ENCODE measurements around the gene CCT3. TPM values are rescaled to one million over a fixed set of nuclear protein-coding genes. Genes with fewer than 3 reads are reported as not detected.

CCT3 gene
- total RNA-seq, result 119 TPM

DNA sequence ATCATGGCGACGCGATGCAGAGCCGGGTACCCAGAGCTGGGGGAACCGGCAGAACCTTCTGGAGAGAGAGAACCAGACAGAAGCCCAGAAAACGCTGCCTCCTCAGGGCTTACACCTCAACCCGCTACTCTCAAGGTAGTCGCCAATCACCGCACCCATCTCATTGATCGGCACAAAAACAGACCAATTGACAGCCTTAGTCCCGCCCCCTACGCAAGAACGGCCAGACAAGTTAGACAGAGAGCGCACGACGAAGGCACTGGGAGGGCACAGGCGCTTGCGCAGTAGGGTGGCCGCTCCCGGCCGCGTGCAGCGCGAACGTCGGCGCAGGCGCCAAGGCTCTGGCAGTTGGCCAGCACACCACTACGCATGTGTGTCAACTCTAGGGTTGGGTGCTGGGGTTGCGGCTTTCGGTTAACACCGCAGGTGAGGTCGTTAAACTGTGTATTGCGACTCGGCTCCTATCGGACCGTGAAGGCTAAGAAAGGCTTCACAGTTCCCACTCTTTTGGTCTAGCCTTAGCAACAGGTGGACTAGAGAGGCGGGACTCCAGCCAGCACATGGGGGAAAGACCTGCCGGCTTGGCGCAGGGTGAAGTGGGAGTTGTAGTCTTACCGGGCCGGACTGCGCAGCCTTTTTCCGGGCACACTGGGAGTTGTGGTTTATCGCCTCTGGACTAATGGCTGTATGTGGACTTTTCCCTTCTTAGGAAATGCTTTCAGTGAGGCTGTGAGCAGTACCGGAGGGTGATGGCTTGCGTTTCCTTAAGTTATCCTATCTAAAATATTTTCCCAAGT, at the start of gene CCT3, which contains the start of gene TSACC:
Gene CCT3 (minus strand): TSS at position 113 of the 797 bp plus-strand sequence. CDS start 108 bp downstream, at position 5.
Gene TSACC (plus strand): TSS at position 347 of the 797 bp plus-strand sequence. CDS start 1,232 bp downstream, outside the sequence.
- peaks cover 17% of the 10 kb centered on the region for H3K4me1 ChIP-seq (ENCODE audit: insufficient read depth, low read length)
- H3K9me3 ChIP-seq (ENCODE audit: low read depth, low read length), result no peaks in the 10 kb centered on the region
- no peaks in the 10 kb centered on the region for H3K27me3 ChIP-seq (ENCODE audit: insufficient read depth, low read length)
- H3K4me3 ChIP-seq (ENCODE audit: low read length), result peak within 1 kb of the TSS; percentile 82

DNA sequence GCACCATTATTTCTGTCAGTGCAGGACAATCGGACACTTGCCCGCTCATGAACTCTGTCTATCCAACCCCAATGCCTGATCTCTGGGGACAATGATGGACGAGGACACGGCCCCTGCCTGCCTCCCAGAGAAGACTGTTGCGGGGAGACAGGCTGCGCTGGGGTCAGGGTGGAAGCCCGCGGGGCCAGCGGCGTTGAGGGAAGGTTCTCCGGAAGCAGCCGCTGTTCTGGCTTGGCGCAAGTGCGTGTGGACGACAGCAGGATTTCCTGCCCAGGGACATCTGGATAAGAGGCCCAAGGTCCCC, 49.7 kb upstream of the CCT3 start:
- peaks cover 31% of the 10 kb centered on the region for H3K27me3 ChIP-seq (ENCODE audit: insufficient read depth, low read length)
- H3K9me3 ChIP-seq (ENCODE audit: low read depth, low read length), result no peaks in the 10 kb centered on the region
- no peak overlapping the region for H3K4me3 ChIP-seq (ENCODE audit: low read length)
- H3K4me1 ChIP-seq (ENCODE audit: insufficient read depth, low read length), result peaks cover 8% of the 10 kb centered on the region

DNA sequence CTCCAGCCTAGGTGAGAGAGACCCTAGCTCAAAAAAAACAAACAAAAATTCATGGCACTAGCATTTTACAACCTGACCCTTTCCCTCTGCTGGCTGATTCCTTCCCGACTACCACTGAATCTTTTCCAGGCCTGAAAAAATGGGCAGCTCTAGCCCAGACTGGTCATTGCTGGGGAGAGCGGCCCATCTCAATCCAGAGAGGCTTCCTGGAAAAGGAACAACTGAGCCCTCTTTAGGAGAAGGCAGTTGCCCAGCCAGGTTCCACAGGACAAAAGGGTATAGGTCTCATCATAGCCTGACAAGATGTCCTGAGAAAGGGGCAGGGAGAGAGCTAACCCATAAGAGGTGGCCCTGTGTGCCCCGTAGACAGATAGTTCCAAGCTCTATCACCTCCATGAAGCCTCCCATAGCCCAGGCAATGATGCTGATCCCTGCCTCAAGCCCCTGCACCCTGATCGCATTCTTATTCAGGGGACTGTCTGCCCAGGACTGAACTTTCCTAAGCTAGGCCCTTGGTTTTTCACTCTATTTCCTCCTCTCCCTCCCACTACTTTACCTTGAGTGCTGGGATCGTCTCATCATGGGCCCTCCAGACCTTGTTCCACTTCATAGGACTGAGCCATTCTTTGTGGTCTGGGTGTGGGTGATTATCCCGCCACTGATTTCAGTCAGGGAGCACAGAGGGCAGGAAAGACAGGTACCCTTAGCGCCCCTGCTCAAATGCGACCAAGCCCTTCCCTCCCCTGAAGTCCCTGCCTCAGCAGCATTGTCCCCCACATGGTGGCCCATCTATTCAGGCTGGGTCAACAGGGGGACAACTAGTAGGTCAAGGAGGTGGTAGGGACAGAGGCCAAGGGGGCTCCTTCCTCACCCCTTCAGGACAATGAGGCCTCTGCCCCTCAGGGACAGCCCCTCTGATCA, 49.1 kb upstream of the CCT3 start:
- Histone ChIP-seq H3K4me3 (ENCODE audit: low read length) (no peak overlapping the region), H3K9me3 (ENCODE audit: low read depth, low read length) (no peaks in the 10 kb centered on the region), H3K4me1 (ENCODE audit: insufficient read depth, low read length) (peaks cover 8% of the 10 kb centered on the region), H3K27me3 (ENCODE audit: insufficient read depth, low read length) (peaks cover 31% of the 10 kb centered on the region)

DNA sequence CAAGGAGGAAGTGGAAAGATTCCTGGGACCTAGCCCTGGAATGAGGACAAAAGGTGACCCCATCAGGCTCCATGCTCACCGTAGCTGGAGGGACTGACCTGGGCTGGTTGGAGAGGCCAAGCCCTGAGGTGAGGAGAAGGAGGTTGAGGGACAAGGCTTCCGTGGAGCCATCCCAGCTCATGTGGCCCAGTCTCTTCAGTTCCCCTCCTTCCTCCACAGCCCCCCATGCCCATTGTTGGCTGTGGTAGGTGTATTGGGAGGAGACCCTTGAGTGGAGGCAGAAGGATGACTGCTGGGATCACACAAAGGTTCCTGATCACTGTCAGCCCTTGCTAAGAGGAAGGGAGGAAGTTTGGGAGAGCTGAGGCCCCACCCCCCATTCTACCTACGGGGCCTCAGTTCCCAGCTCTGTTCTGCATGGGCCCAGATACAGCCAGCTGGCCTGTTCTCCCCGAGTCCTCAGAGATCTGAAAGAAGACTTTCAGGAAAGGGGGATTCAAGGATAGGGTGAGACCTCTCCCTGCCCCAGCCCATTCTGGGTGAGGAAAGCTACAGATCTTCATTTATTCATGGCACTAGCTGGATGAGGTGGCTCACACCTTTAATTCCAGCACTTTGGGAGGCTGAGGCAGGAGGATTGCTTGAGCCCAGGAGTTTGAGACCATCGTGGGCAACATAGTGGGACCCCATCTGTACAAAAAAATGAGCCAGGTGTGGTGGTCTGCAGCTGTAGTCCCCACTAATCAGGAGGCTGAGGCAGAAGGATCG, 48.2 kb upstream of the CCT3 start:
- no peaks in the 10 kb centered on the region for H3K9me3 ChIP-seq (ENCODE audit: low read depth, low read length)
- peaks cover 8% of the 10 kb centered on the region for H3K4me1 ChIP-seq (ENCODE audit: insufficient read depth, low read length)
- H3K4me3 ChIP-seq (ENCODE audit: low read length), result no peak overlapping the region
- peaks cover 31% of the 10 kb centered on the region for H3K27me3 ChIP-seq (ENCODE audit: insufficient read depth, low read length)

DNA sequence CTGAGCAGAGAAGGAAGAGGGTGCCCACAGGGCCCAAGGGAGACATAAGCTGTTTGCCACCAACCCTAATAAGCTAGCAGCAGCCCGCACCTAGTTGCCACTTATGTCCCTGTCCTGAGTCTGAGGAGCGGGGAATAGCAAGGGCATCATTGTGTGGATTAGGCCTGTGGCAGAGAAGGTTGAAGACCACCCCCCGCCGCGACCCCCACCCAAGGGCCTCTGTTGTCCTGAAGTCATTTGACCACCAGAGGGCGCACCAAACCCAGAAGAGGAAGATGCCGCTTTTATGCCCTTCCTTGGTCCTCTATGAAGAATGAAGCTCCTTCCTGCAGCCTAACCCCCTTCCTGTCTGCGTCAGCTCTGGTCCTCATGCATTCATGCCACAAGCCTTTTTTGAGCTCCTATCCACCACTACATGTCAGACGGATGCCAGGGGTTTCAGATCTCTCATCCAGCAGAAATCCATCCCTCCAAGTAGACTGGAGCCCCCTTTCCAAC, 47.5 kb upstream of the CCT3 start:
- peaks cover 8% of the 10 kb centered on the region for H3K4me1 ChIP-seq (ENCODE audit: insufficient read depth, low read length)
- H3K27me3 ChIP-seq (ENCODE audit: insufficient read depth, low read length), result peaks cover 31% of the 10 kb centered on the region
- H3K4me3 ChIP-seq (ENCODE audit: low read length), result no peak overlapping the region
- H3K9me3 ChIP-seq (ENCODE audit: low read depth, low read length), result no peaks in the 10 kb centered on the region

DNA sequence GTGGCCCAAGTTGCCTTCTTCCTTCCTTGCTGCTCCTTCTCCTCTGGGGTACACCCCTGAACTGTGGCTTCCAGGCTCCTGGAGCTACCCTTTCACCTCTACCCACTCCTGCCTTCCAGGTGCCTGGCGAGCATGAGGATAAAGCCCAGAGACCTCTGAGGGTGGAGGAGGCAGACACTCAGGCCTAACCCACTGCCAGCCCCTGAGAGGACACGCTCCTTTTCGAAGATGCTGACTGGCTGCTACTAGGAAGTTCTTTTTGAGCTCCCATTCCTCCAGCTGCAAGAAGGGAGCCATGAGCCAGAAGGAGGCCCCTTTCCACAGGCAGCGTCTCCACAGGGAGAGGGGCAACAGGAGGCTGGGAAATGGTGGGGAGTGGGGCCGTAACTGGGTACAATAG, 46.6 kb upstream of the CCT3 start:
- Histone ChIP-seq H3K4me1 (ENCODE audit: insufficient read depth, low read length) (peaks cover 8% of the 10 kb centered on the region), H3K4me3 (ENCODE audit: low read length) (no peak overlapping the region), H3K9me3 (ENCODE audit: low read depth, low read length) (no peaks in the 10 kb centered on the region), H3K27me3 (ENCODE audit: insufficient read depth, low read length) (peaks cover 30% of the 10 kb centered on the region)

DNA sequence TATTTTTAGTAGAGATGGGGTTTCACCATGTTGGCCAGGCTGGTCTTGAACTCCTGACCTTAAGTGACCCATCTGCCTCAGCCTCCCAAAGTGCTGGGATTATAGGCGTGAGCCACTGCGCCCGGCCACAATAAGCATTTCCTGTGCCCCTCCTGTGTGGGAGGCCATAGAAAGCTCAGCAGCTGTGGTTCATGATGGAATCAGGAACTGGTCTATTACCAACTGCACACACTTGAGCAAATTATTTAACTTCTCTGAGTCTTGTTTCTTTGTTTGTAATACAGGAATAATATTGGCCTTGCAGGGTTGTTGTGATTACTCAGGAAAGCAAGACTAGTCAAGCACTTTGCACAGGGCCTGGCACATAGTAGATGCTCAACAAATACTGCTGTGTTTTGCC, 45.9 kb upstream of the CCT3 start:
- Histone ChIP-seq H3K4me1 (ENCODE audit: insufficient read depth, low read length) (peaks cover 8% of the 10 kb centered on the region), H3K27me3 (ENCODE audit: insufficient read depth, low read length) (peaks cover 23% of the 10 kb centered on the region), H3K9me3 (ENCODE audit: low read depth, low read length) (no peaks in the 10 kb centered on the region), H3K4me3 (ENCODE audit: low read length) (no peak overlapping the region)

DNA sequence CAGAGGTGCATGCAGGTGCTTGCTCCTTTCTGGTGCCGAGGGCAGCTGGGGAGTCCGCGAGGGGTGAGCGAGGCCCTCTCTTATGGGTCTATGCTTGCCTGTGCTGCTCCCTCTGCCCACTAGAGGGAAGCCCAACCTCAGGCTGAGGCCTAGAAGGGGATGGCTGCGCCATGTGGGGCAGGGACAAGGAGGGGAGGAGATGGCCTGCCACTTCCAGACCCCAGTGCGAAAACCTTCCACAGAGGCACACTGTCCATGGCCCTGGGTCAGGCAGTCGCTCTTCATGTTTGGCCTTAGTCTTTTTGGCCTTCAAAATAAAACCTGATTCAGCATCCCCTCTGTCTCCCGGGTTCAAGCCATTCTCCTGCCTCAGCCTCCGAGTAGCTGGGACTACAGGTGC, 44.9 kb upstream of the CCT3 start:
- peaks cover 17% of the 10 kb centered on the region for H3K27me3 ChIP-seq (ENCODE audit: insufficient read depth, low read length)
- H3K9me3 ChIP-seq (ENCODE audit: low read depth, low read length), result no peaks in the 10 kb centered on the region
- no peak overlapping the region for H3K4me3 ChIP-seq (ENCODE audit: low read length)
- peaks cover 8% of the 10 kb centered on the region for H3K4me1 ChIP-seq (ENCODE audit: insufficient read depth, low read length)

DNA sequence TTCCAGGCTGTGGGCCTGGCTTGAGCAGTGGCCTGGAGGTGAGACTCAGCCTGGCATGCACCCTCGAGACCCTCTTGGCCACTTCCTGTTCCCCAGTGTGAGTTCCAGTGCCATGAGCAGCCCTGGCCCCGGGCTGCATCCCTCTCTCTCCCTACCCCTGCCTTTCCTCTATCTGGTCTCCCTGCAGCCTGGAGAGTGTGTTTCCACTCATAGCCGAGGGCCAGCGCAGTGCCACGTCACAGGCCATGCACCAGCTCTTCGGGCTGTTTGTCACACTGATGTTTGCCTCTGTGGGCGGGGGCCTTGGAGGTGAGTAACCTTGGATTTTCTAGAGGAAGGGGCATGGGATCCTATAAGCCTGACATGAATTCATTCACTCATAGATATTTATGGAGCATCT, 44.5 kb upstream of the CCT3 start:
- Histone ChIP-seq H3K27me3 (ENCODE audit: insufficient read depth, low read length) (peaks cover 12% of the 10 kb centered on the region), H3K9me3 (ENCODE audit: low read depth, low read length) (no peaks in the 10 kb centered on the region), H3K4me3 (ENCODE audit: low read length) (no peak overlapping the region), H3K4me1 (ENCODE audit: insufficient read depth, low read length) (peaks cover 8% of the 10 kb centered on the region)

DNA sequence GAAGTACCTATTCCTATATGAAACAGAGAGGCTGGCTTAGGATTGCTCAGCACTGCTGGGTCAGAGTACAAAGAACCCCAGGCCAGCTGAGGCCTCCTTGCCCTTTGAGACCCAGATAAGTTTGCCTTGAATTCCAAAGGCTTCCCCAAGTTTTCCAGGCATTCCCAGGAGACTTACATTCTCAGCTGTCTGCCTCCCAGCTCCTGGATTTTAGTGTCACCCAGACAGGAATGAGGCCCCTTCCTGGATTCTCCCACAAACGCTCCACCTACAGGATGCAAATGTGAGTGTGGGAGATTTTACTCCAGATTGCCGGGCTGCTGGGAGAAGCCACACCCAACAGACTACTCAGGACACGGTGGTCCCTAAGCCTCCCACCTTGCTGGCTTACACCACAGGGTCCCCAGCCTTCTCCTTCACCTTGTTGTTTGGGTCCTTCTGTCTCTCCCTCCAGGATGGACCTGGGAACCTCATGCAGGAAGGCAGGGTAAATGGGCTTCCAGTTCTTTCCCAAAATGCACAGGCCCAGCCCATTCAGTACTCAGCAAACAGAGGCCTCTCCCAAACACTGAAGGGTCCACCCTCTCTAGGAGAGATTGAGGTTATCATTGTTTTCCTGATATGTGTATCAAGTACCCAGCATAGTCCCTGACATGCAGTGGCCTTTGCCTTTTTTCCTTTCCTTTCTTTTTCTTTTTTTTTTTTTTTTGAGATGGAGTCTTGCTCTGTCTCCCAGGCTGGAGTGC, 41.5 kb upstream of the CCT3 start:
- Histone ChIP-seq H3K27me3 (ENCODE audit: insufficient read depth, low read length) (no peaks in the 10 kb centered on the region), H3K4me3 (ENCODE audit: low read length) (no peak overlapping the region), H3K4me1 (ENCODE audit: insufficient read depth, low read length) (peaks cover 23% of the 10 kb centered on the region), H3K9me3 (ENCODE audit: low read depth, low read length) (no peaks in the 10 kb centered on the region)

DNA sequence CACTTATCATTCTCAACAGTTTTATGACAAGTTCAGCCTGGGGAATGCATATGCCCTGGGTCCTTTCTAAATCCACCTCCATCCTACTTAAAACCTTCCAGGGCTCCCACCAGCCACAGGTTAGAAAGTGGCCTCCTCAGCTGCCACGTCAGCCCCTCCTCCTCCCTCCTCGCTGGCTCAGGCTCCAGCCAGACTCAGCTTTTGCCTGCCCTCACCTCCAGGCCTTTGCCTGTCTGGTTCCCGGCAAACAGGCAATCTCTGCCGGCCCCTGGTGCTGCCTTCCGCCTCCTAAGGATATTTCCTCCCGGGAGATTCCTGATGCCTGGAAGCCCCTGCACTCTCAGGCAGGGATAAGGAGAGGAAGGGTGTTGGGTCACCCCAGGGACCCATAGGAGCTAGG, 40.5 kb upstream of the CCT3 start:
- Histone ChIP-seq H3K4me1 (ENCODE audit: insufficient read depth, low read length) (peaks cover 23% of the 10 kb centered on the region), H3K27me3 (ENCODE audit: insufficient read depth, low read length) (peaks cover 6% of the 10 kb centered on the region), H3K4me3 (ENCODE audit: low read length) (no peak overlapping the region), H3K9me3 (ENCODE audit: low read depth, low read length) (no peaks in the 10 kb centered on the region)

DNA sequence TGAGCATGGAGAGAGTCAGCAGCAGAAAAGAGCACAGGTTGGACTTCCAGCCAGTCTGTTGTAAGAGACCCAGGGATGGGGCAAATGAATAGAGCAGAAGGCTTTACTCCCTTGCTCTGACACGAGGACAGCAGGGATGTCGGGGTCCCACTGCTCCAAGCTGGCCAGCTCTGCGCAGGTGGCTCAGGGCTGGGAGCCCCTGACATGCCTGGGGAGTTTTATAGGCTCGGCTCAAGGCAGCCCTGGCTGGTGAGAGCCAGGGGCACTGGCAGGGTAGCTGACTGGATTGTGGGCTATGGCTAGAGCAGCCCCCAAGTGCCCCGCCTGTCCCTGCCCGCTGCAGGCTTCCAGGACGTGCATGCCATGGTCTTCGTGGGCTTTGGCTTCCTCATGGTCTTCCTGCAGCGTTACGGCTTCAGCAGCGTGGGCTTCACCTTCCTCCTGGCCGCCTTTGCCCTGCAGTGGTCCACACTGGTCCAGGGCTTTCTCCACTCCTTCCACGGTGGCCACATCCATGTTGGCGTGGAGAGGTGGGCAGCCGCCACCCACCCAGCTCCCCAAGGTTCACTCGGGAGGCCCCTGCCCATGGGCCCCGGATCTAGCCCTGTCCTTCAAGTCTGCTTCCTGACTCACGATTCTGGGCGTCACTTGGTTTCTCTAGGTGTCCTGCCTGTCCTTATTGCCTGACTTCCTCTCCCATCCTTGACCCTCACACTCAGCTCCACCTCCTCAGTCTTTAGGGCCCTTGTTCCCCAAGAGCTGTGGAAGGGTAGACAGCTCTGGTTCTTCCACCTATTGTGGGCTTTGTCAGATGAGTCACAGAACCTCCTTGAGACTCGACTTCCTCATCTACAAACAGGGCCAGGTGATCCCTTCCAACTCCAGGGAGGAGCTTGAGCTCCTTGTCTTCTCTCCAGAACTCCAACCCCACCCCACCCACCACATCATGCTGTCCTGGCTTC, 39.1 kb upstream of the CCT3 start:
- H3K4me3 ChIP-seq (ENCODE audit: low read length), result no peak overlapping the region

DNA sequence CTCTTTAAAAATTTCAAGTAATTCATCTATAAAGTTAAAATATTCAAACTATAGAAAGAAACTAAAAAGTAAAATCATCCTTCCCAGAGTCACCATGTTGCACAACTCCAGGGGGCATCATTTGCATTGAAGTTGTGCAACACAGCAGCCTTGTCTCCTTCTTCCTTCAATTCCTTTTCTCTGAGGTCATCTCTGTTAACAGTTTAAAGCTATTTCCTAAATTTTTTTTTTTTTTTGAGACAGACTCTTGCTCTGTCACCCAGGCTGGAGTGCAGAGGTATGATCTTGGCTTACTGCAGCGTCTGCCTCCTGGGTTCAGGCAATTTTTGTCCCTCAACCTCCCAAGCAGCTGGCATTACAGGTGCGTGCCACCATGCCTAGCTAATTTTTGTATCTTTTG, 38.1 kb upstream of the CCT3 start:
- H3K4me3 ChIP-seq (ENCODE audit: low read length), result no peak overlapping the region
- H3K9me3 ChIP-seq (ENCODE audit: low read depth, low read length), result no peaks in the 10 kb centered on the region
- H3K27me3 ChIP-seq (ENCODE audit: insufficient read depth, low read length), result peaks cover 6% of the 10 kb centered on the region
- peaks cover 37% of the 10 kb centered on the region for H3K4me1 ChIP-seq (ENCODE audit: insufficient read depth, low read length)

More for the DNA sequence above, 39.1 kb upstream of the CCT3 start:
- H3K4me1 ChIP-seq (ENCODE audit: insufficient read depth, low read length), result peaks cover 26% of the 10 kb centered on the region
- peaks cover 6% of the 10 kb centered on the region for H3K27me3 ChIP-seq (ENCODE audit: insufficient read depth, low read length)
- H3K9me3 ChIP-seq (ENCODE audit: low read depth, low read length), result no peaks in the 10 kb centered on the region

Measured in mononuclear cell (primary cell).